ENCODE data around the gene NSUN4.

DNA sequence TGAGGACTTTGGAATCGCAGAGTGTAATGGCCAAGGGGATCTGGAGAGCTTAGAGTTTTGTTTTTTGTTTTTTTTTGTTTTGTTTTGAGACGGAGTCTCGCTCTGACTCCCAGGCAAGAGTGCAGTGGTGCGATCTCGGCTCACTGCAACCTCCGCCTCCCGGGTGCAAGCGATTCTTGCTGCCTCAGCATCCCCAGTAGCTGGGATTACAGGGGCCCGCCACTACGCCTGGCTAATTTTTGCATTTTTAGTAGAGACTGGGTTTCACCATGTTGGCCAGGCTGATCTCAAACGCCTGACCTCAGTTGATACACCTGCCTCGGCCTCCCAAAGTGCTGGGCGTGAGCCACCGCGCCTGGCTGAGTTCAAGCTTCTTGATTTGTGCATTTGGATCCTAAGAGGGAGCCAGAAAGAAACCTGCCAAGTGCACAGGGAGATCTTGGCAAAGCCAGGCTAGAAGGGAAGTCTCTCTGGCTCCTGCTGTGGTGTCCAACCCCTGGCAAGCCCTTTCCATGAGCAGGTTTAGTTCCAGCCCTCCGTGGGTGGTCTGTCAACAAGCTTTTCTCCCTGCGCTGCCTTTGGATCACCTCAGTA lies 54.4 kb downstream of the NSUN4 start:
- no peak for TF ChIP-seq CTCF (IDR thresholded peaks at IDR 0.05; ENCODE audit: low read depth, low read length, poor library complexity, severe bottlenecking)
- TF ChIP-seq EZH2phosphoT487 (IDR thresholded peaks at IDR 0.05; ENCODE audit: borderline replicate concordance, low read length) = no peak
